HG03108 (cell line): ENCODE results near the gene HYPK.
"Not testable (repeated sequence)": the region's sequence is repeated elsewhere in the genome, so short reads cannot be mapped to it uniquely, and the experiment has no call there.

ENCODE experiments used
- ATAC-seq: cut with Tn5 transposase; IDR thresholded peaks from one replicate; pipeline ENCODE4 v1.9.1; 2021; ENCODE audit warnings: moderate library complexity; ENCODE audit not compliant: unreplicated experiment

Gene HYPK

GRCh38 chr15:43795197-43795596 is 5.2 kb upstream of the HYPK start:
- ATAC-seq, result no peak

DNA sequence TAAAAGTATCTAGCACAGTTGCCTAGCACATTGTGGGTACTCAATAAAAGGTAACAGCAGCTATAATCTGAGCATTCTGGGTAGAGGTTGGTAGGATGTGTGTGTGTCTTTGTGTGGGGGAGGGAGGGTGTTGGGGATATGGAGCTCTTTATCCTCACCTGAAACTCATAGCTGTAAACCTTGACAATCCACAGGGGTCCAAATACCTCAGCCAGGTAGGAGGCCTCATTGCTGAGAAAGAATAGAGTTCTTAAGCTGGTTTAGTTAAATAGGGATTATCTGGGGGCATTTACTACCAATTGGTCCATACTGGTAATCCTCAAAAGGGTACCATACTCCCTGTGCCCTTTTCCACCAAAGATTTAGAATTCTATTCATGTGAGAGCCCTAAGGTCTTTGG is 4.4 kb upstream of the HYPK start:
- no peak for ATAC-seq

GRCh38 chr15:43796566-43796965 is 3.8 kb upstream of the HYPK start:
- no peak for ATAC-seq

DNA sequence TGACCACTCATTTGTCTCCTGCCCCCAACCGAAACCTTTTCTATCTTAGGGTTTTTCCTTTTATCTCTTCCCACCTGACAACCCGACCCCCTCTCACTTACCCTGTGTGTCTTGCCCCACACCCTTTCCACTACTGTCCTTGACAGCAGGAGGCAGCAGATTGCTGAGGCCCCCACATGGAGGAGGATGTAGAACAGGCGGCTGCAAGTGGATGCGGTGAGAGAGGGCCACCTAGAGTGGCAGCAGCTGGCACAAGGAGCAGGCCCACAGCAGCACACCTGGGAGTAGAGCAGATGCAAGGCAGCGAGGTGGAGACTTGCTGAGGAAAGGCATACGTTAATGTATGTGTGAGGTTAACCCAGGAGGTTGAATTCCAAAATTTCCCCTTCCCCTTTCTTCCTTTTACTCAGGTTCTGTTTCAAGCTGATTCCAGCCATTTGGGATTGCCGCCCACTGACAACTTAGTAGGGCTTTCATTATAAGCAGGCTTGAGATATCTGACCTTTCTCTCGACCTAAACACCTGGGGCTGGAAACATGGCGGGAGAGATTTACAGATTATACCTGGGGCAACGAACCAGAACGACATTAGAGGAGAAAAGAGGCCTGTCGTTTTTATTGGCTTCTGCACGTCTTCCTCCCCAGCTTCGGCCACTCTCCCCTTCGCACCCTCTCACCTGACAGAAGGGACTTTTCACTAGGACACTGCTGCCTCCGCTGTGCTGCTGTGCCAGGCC is 1.0 kb upstream of the HYPK start:
- ATAC-seq, result no peak

DNA sequence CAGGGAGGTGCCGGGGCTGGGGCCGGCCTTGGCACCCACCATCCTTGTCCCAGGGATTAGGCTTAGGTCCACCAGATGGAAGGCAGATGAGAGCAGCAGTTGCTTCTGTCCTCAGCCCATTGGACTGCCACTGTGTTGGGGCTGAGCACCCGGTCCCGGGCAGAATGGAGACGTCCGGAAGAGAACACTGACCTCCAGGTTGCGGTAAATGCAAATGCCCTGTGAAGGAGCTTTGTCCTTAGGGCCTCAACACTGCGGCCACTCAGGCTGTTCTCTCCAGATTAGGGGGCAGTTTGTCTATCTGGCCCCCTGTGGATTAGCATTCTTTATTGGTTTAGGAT is 484 bp upstream of the HYPK start, which contains the start of gene SERINC4:
SERINC4 (minus strand) TSS at position 276 of the 341 bp plus-strand sequence; CDS start at position 42, 234 bp downstream.
- ATAC-seq, result no peak

- not testable (repeated sequence) for ATAC-seq
These were observed 2.3 kb downstream of the HYPK start for GRCh38 chr15:43802676-43803075.

- ATAC-seq, result no peak
These were observed 8.1 kb downstream of the HYPK start for GRCh38 chr15:43808435-43808950.

DNA sequence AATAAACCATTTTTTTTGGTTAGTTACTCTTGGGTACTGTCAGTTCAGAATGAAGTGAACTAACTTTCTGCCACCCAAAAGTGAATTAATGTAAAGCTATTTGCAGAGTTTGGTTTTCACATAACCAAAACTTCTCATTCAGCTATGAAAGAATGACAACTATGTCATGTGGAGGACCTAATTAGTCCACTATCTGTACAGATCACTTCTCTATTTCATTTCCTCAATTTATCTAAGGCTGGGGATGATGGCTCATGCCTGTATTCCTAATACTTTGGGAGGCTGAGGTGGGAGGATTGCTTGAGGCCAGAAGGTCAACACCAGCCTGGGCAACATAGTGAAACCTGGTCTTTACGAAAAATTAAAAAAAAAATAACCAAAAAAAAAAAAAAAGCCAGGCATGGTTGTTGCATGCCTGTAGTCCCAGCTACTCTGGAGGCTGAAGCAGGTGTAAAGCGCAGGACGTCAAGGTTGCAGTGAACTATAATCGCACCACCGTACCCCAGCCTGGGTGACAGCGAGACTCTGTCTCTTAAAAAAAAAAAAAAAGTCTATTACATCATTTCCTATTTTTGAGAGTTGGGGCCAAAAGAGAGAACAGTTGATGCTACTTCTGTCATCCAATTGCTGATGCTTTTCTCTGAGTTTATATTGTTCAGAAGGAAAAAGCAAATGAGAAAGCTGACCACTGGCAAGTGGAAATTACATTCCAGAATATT is 8.7 kb downstream of the HYPK start:
- peak; percentile 51 for ATAC-seq

DNA sequence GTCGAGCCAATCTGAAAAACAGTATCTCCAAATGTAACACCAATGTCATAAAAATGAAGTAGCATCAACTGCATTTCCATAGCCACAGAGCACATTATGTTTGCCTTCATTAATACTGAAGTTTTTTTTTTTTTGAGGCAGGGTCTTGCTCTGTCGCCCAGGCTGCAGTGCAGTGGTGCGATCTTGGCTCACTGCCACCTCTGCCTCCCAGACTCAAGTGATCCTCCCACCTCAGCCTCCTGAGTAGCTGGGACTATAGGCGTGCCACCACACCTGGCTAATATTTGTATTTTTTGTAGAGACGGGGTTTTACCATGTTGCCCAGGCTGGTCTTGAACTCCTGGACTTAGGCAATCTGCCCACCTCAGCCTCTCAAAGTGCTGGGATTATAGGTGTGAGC is 14.7 kb downstream of the HYPK start:
- not testable (repeated sequence) for ATAC-seq

DNA sequence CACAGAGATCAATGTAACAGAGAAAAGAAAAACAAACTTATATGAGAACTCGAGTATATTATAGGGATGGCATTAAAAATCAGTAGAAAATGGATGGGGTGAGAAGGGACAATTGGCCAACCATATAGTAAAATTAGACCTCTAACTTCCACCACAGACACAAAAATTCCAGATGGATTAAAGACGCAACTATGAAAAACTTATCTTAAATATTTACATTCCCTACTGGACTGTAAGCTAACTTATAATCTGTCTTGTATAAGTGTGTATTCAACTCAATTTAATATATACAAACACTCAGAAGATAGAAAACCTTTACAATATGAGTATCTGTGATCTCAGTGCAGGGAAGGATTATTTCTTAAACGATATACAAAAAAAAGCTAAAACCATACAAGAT is 21.1 kb downstream of the HYPK start:
- no peak for ATAC-seq

- peak; percentile 57 for ATAC-seq
These were observed 24.2 kb downstream of the HYPK start, which contains the start of gene MFAP1 for GRCh38 chr15:43824302-43825246. MFAP1 (minus strand) TSS chr15:43824690; CDS start chr15:43824569, 121 bp downstream.

DNA sequence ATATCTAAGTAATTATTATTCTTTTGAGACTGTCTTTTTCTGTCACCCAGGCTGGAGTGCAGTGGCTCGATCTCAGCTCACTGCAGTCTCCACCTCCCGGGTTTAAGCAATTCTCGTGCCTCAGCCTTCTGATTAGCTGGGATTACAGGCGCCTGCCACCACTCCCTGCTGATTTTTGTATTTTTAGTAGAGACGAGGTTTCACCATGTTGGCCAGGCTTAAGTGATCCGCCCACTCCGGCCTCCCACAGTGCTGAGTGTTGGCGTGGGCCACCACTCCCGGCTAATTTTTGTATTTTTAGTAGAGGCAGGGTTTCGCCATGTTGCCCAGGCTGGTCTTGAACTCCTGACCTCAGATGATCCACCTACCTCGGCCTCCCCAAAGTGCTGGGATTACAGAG is 24.9 kb downstream of the HYPK start:
- ATAC-seq, result not testable (repeated sequence)

DNA sequence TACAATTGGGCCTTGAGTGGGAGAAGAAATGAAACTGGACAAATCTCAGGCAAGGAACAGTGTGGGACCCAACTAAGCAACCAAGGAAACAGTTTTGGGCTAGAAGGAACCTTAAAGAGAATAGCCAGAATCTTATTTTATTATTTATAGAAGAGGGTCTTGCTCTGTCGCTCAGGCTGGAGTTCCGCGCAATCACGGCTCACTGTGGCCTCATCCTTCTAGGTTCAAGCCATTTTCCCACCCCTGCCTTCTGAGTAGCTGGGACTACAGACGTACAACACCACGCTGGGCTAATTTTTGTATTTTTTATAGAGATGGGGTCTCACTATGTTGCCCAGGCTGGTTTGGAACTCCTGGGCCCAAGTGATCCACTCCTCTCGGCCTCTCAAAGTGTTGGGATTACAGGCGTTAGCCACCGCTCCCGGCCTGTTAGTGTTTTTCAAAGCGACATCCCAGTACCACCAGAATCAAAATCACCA is 25.7 kb downstream of the HYPK start:
- ATAC-seq, result no peak

DNA sequence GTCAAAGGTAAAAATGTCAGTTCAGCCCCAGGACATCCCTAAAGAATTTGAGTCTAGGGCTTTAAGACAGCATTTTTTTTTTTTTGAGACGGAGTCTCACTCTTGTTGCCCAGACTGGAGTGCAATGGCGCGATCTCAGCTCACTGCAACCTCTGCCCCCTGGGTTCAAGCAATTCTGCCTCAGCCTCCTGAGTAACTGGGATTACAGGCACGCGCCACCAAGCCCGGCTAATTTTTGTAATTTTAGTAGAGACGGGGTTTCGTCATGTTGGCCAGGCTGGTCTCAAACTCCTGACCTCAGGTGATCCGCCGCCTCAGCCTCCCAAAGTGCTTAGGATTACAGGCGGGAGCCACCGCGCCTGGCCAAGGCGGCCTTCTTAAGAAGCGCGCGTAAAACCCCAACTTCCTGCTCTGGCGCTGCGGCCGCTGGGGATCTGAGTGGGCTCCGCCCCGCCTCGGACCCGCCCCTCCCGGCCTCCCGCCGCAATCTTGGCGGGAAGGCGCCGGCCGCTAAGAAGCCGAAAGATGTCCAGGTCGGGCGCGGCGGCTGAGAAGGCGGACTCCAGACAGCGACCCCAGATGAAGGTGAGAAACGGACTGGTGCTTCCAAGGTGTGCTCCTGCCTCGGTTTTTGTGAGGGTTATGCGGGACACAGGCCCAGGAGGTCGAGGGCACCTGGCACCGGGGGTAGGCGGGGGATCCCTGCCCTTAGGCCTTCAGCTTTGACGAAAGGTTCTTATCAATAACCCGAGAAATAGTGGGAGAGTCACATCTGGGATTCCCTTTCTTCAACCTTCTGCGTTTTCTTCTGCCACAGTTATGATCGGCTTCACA is 26.3 kb downstream of the HYPK start, which contains the start of gene WDR76:
WDR76 (plus strand) TSS at position 495 of the 834 bp plus-strand sequence; CDS start at position 526, 31 bp downstream.
- peak; percentile 64 for ATAC-seq

GRCh38 chr15:43828061-43828657 is 27.8 kb downstream of the HYPK start:
- ATAC-seq, result no peak

DNA sequence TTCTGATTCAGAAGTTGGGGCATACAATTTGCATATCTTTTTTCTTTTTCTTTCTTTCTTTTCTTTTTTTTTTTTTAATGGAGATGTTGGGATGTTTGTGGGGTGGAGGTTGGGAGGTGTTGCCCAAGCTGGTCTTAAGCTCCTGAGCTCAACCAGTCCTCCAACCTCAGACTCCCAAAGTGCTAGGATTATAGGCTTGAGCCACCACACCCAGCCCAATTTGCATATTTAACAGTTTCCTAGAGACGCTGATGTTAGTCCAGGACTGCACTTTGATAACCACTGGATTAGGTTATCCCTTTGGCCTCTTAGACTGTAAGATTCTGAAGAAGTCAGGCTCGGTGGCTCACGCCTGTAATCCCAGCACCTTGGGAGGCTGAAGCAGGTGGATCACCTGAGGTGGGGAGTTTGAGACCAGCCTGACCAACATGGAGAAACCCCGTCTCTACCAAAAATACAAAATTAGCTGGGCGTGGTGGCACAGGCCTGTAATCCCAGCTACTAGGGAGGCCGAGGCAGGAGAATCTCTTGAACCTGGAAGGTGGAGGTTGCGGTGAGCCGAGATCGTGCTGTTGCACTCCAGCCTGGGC is 29.6 kb downstream of the HYPK start:
- not testable (repeated sequence) for ATAC-seq

DNA sequence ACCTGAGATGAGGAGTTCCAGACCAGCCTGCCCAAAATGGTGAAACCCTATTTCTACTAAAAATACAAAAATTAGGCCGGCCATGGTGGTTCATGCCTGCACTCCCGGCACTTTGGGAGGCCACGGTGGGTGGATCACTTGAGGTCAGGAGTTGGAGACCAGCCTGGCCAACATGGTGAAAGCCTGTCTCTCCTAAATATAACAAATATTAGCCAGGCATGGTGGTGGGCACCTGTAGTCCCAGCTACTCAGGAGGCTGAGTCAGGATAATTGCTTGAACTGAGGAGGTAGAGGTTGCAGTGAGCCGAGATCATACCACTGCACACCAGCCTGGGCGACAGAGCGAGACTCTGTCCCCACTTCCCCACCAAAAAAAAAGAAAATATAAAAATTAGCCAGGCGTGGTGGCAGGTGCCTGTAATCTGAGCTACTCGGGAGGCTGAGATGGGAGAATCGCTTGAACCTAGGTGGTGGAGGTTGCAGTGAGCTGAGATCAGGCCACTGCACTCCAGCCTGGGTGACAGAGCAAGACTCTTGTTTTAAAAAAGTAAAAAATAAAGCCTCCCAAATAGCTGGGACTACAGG is 30.4 kb downstream of the HYPK start:
- ATAC-seq, result not testable (repeated sequence)

DNA sequence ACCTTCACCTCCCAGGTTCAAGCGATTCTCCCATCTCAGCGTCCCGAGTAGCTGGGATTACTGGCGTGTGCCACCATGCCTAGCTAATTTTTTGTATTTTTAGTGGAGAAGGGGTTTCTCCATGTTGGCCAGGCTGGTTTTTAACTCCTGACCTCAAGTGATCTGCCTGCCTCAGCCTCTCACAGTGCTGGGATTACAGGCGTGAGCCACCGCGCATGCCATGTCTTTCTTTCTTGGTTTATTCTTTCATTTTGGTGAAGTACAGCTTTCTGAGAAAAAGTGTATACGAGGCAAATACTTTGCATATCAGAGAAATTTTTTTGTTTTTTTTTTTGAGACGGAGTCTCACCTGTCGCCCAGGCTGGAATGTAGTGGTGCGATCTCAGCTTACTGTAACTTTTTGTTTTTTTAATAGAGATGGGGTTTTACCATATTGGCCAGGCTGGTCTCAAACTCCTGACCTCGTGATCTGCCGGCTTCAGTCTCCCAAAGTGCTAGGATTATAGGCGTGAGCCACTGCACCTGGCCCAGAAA is 31.2 kb downstream of the HYPK start:
- ATAC-seq, result not testable (repeated sequence)
